ENCODE results near the gene EGFL8.

The EGFL8 gene

GRCh38 chr6:32188381-32189068, 24.1 kb downstream of the EGFL8 start:
- Histone ChIP-seq H3K9me2 (replicated peaks; ENCODE audit: low read depth, low read length) (no peaks in the 10 kb centered on the region), H3K9ac (ENCODE audit: low read depth, low read length, poor library complexity, severe bottlenecking) (peak overlapping the region; percentile 96), H4K20me1 (ENCODE audit: insufficient read depth, low read length, poor library complexity, severe bottlenecking) (peaks cover 11% of the 10 kb centered on the region), H3K36me3 (ENCODE audit: insufficient read depth, low read length) (peaks cover 18% of the 10 kb centered on the region; the same call in 1 of the 2 replicates), H3K4me2 (ENCODE audit: low read depth, low read length, poor library complexity, severe bottlenecking) (peak overlapping the region; percentile 99), H3K4me3 (ENCODE audit: low read length, poor library complexity, severe bottlenecking) (peak overlapping the region; percentile 91), H3K4me1 (ENCODE audit: insufficient read depth, low read length, poor library complexity, severe bottlenecking) (peaks cover 40% of the 10 kb centered on the region), H2AFZ (ENCODE audit: low read length) (no peak overlapping the region), H3K9me3 (ENCODE audit: insufficient read depth, low read depth, low read length) (no peaks in the 10 kb centered on the region), H3K27me3 (ENCODE audit: insufficient read depth, low read length, poor library complexity, severe bottlenecking) (no peaks in the 10 kb centered on the region), H3F3A (ENCODE audit: low read depth) (no peaks in the 10 kb centered on the region), H3K79me2 (ENCODE audit: insufficient read depth, low read length) (peaks cover 70% of the 10 kb centered on the region)
- no peak for TF ChIP-seq EZH2phosphoT487 (IDR thresholded peaks at IDR 0.05; ENCODE audit: borderline replicate concordance)
- no peak for TF ChIP-seq CTCF (conservative IDR thresholded peaks at IDR 0.05; ENCODE audit: low read length)

- Histone ChIP-seq H3K9ac (ENCODE audit: low read depth, low read length, poor library complexity, severe bottlenecking) (peak overlapping the region; percentile 96), H3K4me1 (ENCODE audit: insufficient read depth, low read length, poor library complexity, severe bottlenecking) (peaks cover 46% of the 10 kb centered on the region), H3K36me3 (ENCODE audit: insufficient read depth, low read length) (peaks cover 15% of the 10 kb centered on the region; the same call in 1 of the 2 replicates), H2AFZ (ENCODE audit: low read length) (no peak overlapping the region), H3F3A (ENCODE audit: low read depth) (no peaks in the 10 kb centered on the region), H3K9me3 (ENCODE audit: insufficient read depth, low read depth, low read length) (no peaks in the 10 kb centered on the region), H3K9me2 (replicated peaks; ENCODE audit: low read depth, low read length) (no peaks in the 10 kb centered on the region), H3K4me3 (ENCODE audit: low read length, poor library complexity, severe bottlenecking) (peak overlapping the region; percentile 91), H3K4me2 (ENCODE audit: low read depth, low read length, poor library complexity, severe bottlenecking) (peak overlapping the region; percentile 99), H4K20me1 (ENCODE audit: insufficient read depth, low read length, poor library complexity, severe bottlenecking) (peaks cover 11% of the 10 kb centered on the region), H3K79me2 (ENCODE audit: insufficient read depth, low read length) (peaks cover 75% of the 10 kb centered on the region), H3K27me3 (ENCODE audit: insufficient read depth, low read length, poor library complexity, severe bottlenecking) (no peaks in the 10 kb centered on the region)
- no peak for TF ChIP-seq EZH2phosphoT487 (IDR thresholded peaks at IDR 0.05; ENCODE audit: borderline replicate concordance)
- TF ChIP-seq CTCF (conservative IDR thresholded peaks at IDR 0.05; ENCODE audit: low read length), result no peak
Measured at GRCh38 chr6:32189069-32189741, 24.8 kb downstream of the EGFL8 start.

GRCh38 chr6:32189742-32190053, 25.3 kb downstream of the EGFL8 start:
- no peak overlapping the region for H2AFZ ChIP-seq (ENCODE audit: low read length)
- no peaks in the 10 kb centered on the region for H3F3A ChIP-seq (ENCODE audit: low read depth)
- H3K4me3 ChIP-seq (ENCODE audit: low read length, poor library complexity, severe bottlenecking), result peak overlapping the region; percentile 91
- H3K4me1 ChIP-seq (ENCODE audit: insufficient read depth, low read length, poor library complexity, severe bottlenecking), result peaks cover 51% of the 10 kb centered on the region
- peaks cover 15% of the 10 kb centered on the region; the same call in 1 of the 2 replicates for H3K36me3 ChIP-seq (ENCODE audit: insufficient read depth, low read length)
- H3K4me2 ChIP-seq (ENCODE audit: low read depth, low read length, poor library complexity, severe bottlenecking), result peak overlapping the region; percentile 99
- peak overlapping the region; percentile 96 for H3K9ac ChIP-seq (ENCODE audit: low read depth, low read length, poor library complexity, severe bottlenecking)
- no peaks in the 10 kb centered on the region for H3K9me3 ChIP-seq (ENCODE audit: insufficient read depth, low read depth, low read length)
- no peaks in the 10 kb centered on the region for H3K27me3 ChIP-seq (ENCODE audit: insufficient read depth, low read length, poor library complexity, severe bottlenecking)
- peaks cover 78% of the 10 kb centered on the region for H3K79me2 ChIP-seq (ENCODE audit: insufficient read depth, low read length)
- no peak for TF ChIP-seq EZH2phosphoT487 (IDR thresholded peaks at IDR 0.05; ENCODE audit: borderline replicate concordance)
- TF ChIP-seq CTCF (conservative IDR thresholded peaks at IDR 0.05; ENCODE audit: low read length), result no peak
- no peaks in the 10 kb centered on the region for H3K9me2 ChIP-seq (replicated peaks; ENCODE audit: low read depth, low read length)
- peaks cover 11% of the 10 kb centered on the region for H4K20me1 ChIP-seq (ENCODE audit: insufficient read depth, low read length, poor library complexity, severe bottlenecking)

All from Loucy (cell line).